GM10266 (cell line): ENCODE data around the gene ABCC1.

ENCODE experiments used
- DNase-seq: peaks from one replicate; pipeline ENCODE4 v3.0.0; 2012; ENCODE audit errors: extremely low spot score
- CTCF ChIP-seq: IDR thresholded peaks from 2 replicates; pipeline ENCODE4 v1.5.1; 2012; ENCODE audit warnings: mild to moderate bottlenecking, low read depth; ENCODE audit not compliant: control insufficient read depth, insufficient read depth; ENCODE audit errors: missing control alignments

ABCC1 gene

DNA sequence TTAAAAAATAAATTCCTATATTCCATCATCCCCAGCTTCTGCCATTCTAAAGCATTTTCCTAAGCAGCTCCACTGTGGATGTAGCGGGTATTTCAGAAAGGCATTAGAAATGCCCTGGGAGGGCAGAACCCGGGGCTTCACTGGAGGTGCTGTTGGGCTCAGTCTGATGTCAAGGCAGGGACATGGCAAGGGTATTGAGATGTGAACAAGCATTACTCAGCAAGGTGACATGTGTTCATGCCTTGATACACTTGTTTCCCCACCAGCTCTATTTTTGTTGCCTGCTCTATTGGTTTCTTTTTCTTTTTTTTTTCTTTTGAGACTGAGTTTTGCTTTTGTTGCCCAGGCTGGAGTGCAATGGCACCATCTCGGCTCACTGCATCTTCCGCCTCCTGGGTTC lies 35.7 kb downstream of the ABCC1 start:
- DNase-seq: no peak
- TF ChIP-seq CTCF: no peak

DNA sequence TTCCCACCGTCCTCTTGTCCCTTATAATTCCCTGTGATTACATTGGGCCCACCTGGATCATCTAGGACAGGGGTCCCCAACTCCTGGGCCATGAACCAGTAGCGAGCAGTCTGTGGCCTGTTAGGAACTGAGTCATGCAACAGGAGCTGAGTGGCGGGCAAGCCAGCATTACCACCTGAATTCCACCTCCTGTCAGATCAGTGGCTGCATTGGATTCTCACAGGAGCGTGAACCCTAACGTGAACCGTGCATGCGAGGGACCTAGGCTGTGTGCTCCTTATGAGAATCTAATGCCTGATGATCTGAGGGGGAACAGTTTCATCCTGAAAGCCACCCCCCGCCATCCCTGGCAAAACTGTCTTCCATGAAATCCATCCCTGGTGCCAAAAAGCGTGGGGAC lies 36.8 kb downstream of the ABCC1 start:
- no peak for TF ChIP-seq CTCF
- DNase-seq: no peak

DNA sequence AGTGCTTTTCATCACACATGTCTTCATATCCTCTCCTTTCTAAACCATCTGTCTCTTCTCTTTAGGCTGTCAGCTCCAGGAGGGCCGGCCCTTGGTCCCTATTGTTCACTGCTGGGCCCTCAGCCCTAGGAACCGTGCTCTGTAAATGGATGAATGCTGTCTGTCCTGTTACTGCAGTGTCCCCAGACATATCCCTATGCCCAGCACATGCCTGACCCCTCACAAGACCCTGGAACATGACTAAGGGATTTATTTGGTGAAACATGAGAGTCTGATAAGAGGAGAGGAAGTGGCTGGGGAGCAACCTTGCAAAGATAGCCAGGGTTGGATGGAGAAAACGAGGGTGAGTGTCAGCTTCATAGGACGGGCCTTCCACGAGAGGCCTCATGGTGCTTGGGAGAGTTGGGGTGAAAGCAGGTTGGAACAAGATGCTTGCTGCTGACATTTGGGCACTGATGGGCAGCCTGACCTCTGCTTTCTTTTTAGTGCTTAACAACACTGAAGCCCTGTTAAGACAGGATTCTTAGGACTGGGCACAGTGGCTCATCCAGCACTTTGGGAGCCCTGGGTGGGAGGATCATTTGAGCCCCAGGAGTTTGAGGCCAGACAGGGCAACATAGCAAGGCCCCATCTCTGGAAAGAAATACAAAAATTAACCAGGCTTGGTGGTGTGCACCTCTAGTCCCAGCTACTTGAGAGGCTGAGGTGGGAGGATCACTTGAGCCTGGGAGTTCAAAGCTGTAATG lies 39.0 kb downstream of the ABCC1 start:
- TF ChIP-seq CTCF: no peak
- DNase-seq: no peak

DNA sequence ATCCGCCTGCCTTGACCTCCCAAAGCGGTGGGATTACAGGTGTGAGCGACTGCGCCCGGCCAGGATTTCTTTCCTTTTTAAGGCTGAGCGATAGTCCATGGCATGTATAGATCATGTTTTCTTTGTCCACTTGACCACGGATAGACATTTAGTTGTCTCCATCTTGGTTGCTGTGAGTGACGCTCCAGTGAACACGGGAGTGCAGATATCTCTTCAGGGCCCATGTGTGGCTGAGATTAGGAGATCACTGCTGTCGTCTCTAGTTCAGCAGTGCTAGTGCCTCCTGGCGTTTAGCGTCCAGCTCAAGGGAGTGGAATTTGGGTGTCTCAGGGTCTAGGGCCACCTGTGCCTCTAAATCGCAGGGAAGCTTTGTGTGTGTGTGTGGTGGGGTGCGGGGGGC lies 41.5 kb downstream of the ABCC1 start:
- no peak for DNase-seq
- TF ChIP-seq CTCF: no peak

DNA sequence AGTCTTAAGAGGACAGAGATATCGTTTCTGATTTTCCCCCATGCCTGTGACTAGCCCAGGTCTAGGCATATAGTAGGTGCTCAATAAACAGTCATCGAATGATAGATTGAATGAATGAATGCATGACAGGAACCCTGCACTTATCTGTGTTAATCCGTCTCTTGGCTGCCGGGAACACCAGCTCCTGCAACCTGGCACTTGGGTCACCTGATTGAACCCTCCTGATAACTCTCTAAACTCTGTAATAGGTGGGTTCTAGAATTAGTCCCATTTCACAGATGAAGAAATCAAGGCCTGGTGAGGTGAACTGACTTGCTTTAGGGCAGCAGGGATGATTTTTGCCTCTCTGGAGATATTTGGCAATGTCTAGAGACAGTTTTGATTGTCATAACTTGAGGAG lies 43.7 kb downstream of the ABCC1 start:
- no peak for TF ChIP-seq CTCF
- DNase-seq: no peak

GRCh38 chr16:15993541-15993940 lies 44.1 kb downstream of the ABCC1 start:
- DNase-seq: no peak
- no peak for TF ChIP-seq CTCF

GRCh38 chr16:15993946-15994665 lies 44.7 kb downstream of the ABCC1 start:
- TF ChIP-seq CTCF: no peak
- DNase-seq: no peak
